Thyroid gland (tissue), 4 donors: ENCODE data around the gene RNASE12.

Experiments
- CTCF ChIP-seq, 6 experiments: fragments of 200-600 bp in 3 of 6; fragments of 450-650 bp in 3 of 6; sonication (generic) in 3 of 6; IDR thresholded peaks; one replicate each; pipeline ENCODE4 v1.5.1; 2016 to 2019; ENCODE audit warnings: antibody characterized with exemption in 6 of 6, mild to moderate bottlenecking in 2 of 6, inconsistent platforms in 1 of 6, moderate library complexity in 1 of 6
- POLR2A ChIP-seq, 2 donors: fragments of 450-650 bp; IDR thresholded peaks; one replicate each; pipeline ENCODE4 v1.6.1; 2017; ENCODE audit warnings: antibody characterized with exemption in 2 of 2, mild to moderate bottlenecking in 2 of 2, moderate library complexity in 1 of 2

- TF ChIP-seq CTCF (IDR thresholded peaks at IDR 0.05) (no peak), POLR2A (IDR thresholded peaks at IDR 0.05) (no peak)
Measured at GRCh38 chr14:20620798-20621478, 29.8 kb upstream of the RNASE12 start.
